Measurements from ENCODE around the gene LRRFIP1. TPM values are rescaled to one million over a fixed set of nuclear protein-coding genes. Genes with fewer than 3 reads are reported as not detected.

The LRRFIP1 gene
- total RNA-seq, 4 donors from 2014 or later, result 51.5 to 95.4 (median 65.6) TPM

- H3K4me3 ChIP-seq, result no peak overlapping the region
- TF ChIP-seq POLR2A (IDR thresholded peaks at IDR 0.05), result no peak
- TF ChIP-seq EP300 (IDR thresholded peaks at IDR 0.05), result no peak
- TF ChIP-seq CTCF (IDR thresholded peaks at IDR 0.05), result no peak
- peaks cover 0 to 83% (median 67%) of the 10 kb centered on the region in 4 donors for H3K4me1 ChIP-seq
- peak overlapping the region in 3 of 4 donors; percentile 21 to 97 (median 66) for H3K27ac ChIP-seq
- WGBS, 2 donors, result 77 to 87% methylated on average over 3 to 5 of the region's 5 CpGs
- H3K36me3 ChIP-seq, result no peaks in the 10 kb centered on the region
- H3K9me3 ChIP-seq, result no peaks in the 10 kb centered on the region
- H3K27me3 ChIP-seq, result no peaks in the 10 kb centered on the region
- no peak for DNase-seq (ENCODE audit: low spot score in 2 of 2)
Measured at GRCh38 chr2:237698358-237698694, 70.9 kb downstream of the LRRFIP1 start.

GRCh38 chr2:237699870-237700511 lies 72.6 kb downstream of the LRRFIP1 start:
- H3K27me3 ChIP-seq, result no peaks in the 10 kb centered on the region
- no peak overlapping the region for H3K4me3 ChIP-seq
- DNase-seq (ENCODE audit: low spot score in 2 of 2), result no peak
- peak overlapping the region in 3 of 4 donors; percentile 51 to 80 (median 76) for H3K27ac ChIP-seq
- peaks cover 0 to 77% (median 64%) of the 10 kb centered on the region in 4 donors for H3K4me1 ChIP-seq
- no peaks in the 10 kb centered on the region for H3K9me3 ChIP-seq
- 87 to 88% methylated on average over 18 to 19 of the region's 19 CpGs for WGBS, 2 donors
- no peaks in the 10 kb centered on the region for H3K36me3 ChIP-seq
- TF ChIP-seq POLR2A (IDR thresholded peaks at IDR 0.05), result no peak
- TF ChIP-seq CTCF (IDR thresholded peaks at IDR 0.05), result no peak
- TF ChIP-seq EP300 (IDR thresholded peaks at IDR 0.05), result no peak

GRCh38 chr2:237700512-237701032 lies 73.2 kb downstream of the LRRFIP1 start:
- H3K36me3 ChIP-seq, result no peaks in the 10 kb centered on the region
- H3K27me3 ChIP-seq, result no peaks in the 10 kb centered on the region
- no peak for DNase-seq (ENCODE audit: low spot score in 2 of 2)
- peak in 1 of 2 donors; percentile 26 for TF ChIP-seq EP300 (IDR thresholded peaks at IDR 0.05)
- TF ChIP-seq CTCF (IDR thresholded peaks at IDR 0.05), result no peak
- TF ChIP-seq POLR2A (IDR thresholded peaks at IDR 0.05), result no peak
- peaks cover 0 to 76% (median 64%) of the 10 kb centered on the region in 4 donors for H3K4me1 ChIP-seq
- 30 to 43% methylated on average over 7 to 13 of the region's 13 CpGs for WGBS, 2 donors
- H3K9me3 ChIP-seq, result no peaks in the 10 kb centered on the region
- no peak overlapping the region for H3K4me3 ChIP-seq
- peak overlapping the region; percentile 39 to 80 (median 64) for H3K27ac ChIP-seq

- no peaks in the 10 kb centered on the region for H3K36me3 ChIP-seq
- peak overlapping the region; percentile 39 to 80 (median 64) for H3K27ac ChIP-seq
- DNase-seq (ENCODE audit: low spot score in 2 of 2), result no peak
- peaks cover 0 to 72% (median 60%) of the 10 kb centered on the region in 4 donors for H3K4me1 ChIP-seq
- no peak overlapping the region for H3K4me3 ChIP-seq
- TF ChIP-seq EP300 (IDR thresholded peaks at IDR 0.05) (no peak), POLR2A (IDR thresholded peaks at IDR 0.05) (no peak), CTCF (IDR thresholded peaks at IDR 0.05) (no peak)
- H3K27me3 ChIP-seq, result no peaks in the 10 kb centered on the region
- no peaks in the 10 kb centered on the region for H3K9me3 ChIP-seq
- 77 to 78% methylated on average over 13 to 17 of the region's 17 CpGs for WGBS, 2 donors
Measured at GRCh38 chr2:237701033-237701858, 73.9 kb downstream of the LRRFIP1 start.
